GM21619 (cell line): ENCODE measurements around the gene AXIN2.
"Not testable (repeated sequence)": the region's sequence is repeated elsewhere in the genome, so short reads cannot be mapped to it uniquely, and the experiment has no call there.

Source experiments
- ATAC-seq: cut with Tn5 transposase; IDR thresholded peaks from one replicate; pipeline ENCODE4 v1.9.1; 2021; ENCODE audit not compliant: unreplicated experiment

The AXIN2 gene

DNA sequence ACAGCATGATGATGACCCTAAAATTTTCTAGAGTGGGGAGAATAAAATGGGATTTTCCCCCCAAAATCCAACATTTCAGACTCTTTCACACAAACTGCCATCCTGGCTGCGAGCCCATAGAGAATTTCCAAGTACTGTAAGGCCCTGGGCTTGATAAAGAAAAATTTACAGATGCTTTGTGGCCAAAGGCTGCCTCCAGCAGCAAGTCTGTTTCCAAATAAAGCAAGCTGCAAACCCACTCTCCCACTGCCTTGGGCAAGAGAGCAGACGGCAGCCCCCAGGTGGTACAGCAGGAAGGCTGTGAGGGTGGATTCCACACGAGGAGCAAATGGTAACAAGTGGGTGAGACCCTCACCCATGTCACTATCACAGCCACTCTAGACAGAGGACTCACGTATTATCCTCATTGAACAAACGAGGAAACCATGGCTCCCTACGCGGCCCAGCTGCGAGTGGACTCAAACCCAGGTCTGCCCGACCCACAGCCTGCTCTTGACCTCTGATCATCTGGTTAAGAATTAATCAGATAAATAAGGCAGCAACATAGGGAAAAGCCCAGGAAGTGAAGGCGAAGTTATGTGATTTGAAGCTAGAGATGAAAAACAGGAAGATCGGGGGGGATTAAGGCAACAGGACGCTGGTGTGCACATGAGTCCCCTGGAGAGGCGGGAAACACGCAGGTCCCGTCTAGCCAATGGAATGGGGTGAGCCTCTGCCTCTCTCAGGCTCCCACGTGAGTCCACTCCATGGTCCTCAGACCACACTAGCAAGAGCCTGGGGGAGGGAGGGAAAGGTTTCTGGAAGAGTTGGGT is 37.4 kb downstream of the AXIN2 start:
- ATAC-seq, result no peak

GRCh38 chr17:65523411-65523810 is 38.0 kb downstream of the AXIN2 start:
- ATAC-seq, result no peak

- no peak for ATAC-seq
Observed at GRCh38 chr17:65522751-65523404, 38.6 kb downstream of the AXIN2 start.

DNA sequence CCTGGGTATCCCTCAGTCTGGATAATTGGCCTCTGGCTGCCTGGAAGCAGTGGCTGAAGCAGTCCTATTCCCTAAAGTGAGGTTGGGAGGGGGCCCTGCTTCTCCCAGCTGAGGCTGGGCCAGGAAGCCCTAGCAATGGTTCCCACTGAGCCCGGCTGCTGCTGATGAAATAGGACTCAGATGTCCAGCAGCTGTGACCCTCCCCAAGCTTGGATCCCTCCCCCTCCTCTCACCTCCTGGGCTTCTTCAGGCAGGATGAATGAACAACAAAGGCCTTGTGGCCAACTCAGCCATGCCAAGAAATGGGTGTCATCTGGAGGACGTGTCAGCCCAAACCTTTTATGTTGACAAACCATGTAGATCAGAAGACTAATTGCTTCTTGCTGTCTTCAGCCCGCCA is 42.0 kb downstream of the AXIN2 start:
- no peak for ATAC-seq

DNA sequence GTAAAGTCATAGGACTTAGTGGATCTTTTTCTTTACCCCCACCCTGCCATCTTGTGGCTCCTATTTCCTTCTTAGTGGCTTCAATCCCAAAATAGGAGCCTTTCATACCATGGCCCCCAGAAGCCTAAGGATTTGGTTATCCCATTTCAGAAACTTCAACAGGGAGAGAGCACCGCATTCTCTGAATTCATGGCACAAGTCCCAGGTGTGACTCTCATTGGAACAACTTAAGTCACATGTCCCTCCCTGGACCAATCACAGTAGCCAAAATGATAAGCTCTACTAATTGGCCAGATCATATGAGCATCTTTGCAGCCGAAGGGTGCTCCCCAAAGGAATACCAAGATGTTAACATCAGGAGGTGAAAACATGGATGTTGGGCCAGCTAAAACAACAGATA is 43.2 kb downstream of the AXIN2 start:
- ATAC-seq, result no peak

GRCh38 chr17:65515959-65516948 is 45.2 kb downstream of the AXIN2 start:
- ATAC-seq, result no peak

DNA sequence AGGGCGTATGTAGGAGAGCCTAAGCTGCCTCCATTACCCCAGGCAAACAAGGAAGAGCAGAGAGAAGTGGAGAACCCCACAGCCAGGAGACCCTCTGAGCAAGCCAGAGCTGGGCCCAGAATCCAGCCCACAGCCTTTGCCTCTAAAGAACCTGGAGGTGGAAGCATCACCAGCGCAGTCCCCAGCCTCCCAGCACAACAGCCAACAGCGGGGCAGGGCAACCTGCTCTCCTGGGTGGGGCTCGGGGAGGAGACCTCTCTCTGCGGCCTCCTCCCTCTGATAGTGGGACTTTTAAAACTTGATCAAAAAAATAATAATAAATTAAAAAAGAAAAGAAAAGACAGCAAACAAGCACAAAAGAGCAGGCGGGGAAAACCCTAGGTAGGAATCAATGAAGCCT is 45.9 kb downstream of the AXIN2 start:
- ATAC-seq, result no peak

- no peak for ATAC-seq
Observed at GRCh38 chr17:65514541-65514940, 46.9 kb downstream of the AXIN2 start.

GRCh38 chr17:65514082-65514481 is 47.4 kb downstream of the AXIN2 start:
- ATAC-seq, result no peak

DNA sequence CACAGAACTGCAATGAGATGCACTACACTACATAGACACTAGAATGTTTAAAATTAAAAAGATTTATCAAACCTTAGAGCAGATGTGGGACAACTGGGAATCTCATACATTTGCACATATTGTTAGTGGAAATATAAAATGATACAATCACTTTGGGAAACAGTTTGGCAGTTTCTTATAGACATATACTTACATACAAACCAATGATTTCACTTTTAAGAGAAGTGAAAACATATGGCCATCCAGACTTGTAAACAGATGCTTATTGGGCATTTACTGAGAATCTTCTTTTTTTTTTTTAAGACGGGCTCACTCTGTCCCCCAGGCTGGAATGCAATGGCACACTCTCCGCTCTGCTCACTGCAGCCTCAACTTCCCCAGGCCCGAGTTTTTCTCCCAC is 50.1 kb downstream of the AXIN2 start:
- no peak for ATAC-seq

- no peak for ATAC-seq
Observed at GRCh38 chr17:65509032-65509431, 52.4 kb downstream of the AXIN2 start.

- not testable (repeated sequence) for ATAC-seq
Observed at GRCh38 chr17:65504673-65505072, 56.8 kb downstream of the AXIN2 start.

- ATAC-seq, result no peak
Observed at GRCh38 chr17:65504141-65504540, 57.3 kb downstream of the AXIN2 start.

DNA sequence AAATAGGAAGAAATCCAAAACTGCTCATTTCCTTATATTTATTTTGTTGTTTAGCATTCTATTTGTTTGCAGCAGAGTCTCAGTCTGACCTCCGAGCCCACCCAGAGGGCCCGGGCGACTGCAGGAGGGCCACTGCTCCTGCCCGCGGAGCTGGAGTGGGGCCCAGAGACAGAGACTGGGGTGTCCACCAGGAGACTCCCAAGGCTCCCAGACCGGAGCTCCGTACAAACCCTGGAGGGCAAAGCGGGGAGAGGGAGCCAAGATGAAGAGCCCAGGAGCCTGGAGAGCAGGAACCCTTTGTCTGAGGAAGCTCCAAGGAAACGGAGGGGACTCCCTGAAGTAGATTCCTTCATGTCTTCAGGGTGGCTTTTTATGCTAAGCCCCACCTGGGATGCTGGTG is 57.9 kb downstream of the AXIN2 start:
- no peak for ATAC-seq

- ATAC-seq, result no peak
Observed at GRCh38 chr17:65498816-65499215, 62.6 kb downstream of the AXIN2 start.

DNA sequence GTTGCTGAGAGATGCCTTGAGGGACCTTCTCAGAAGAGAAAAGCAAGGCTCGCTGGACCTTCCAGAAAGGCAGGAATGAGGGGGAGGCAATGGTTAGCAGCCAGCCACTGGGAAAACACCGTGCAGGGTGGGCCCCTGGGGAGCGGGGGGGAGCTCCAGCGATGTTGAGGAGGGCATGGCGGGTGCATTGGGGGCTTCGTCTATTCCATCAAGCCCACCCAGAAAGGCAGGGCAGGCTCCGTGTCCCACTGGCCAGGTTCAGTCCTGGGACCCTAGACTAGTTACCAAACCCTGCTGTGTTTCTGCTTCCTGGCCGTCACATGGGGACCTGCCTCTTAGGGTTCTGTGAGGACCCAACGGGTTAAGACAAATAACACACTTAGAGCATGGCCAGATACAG is 64.6 kb downstream of the AXIN2 start:
- ATAC-seq, result no peak

- no peak for ATAC-seq
Observed at GRCh38 chr17:65495122-65496055, 66.1 kb downstream of the AXIN2 start.

GRCh38 chr17:65489413-65490155 is 71.9 kb downstream of the AXIN2 start:
- ATAC-seq, result no peak

DNA sequence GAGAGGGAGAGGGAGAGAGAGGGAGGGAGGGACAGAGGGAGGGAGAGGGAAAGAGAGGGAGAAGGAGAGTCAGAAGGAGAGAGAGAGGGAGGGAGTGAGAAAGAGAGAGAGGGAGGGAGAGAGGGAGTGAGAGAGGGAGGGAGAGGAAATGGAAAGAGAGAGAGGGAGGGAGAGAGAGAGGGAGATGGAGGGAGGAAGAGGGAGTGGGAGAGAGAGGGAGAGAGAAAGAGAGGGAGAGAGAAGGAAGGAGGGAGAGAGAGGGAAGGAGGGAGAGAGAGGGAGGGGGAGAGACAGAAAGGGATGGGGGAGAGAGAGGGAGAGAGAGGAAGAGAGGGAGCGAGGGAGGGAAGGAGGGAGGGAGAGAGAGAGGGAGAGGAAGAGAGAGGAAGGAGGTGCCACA is 72.8 kb downstream of the AXIN2 start:
- no peak for ATAC-seq

GRCh38 chr17:65487990-65488389 is 73.5 kb downstream of the AXIN2 start:
- no peak for ATAC-seq
